Stimulated activated CD4-positive, alpha-beta T cell treated with anti-CD3 and anti-CD28 coated beads, Interleukin-4, amount 100 ng/mL, for 4 hours (primary cell): ENCODE measurements around the gene PEX10.

ENCODE experiments used
- DNase-seq, 2 experiments: peaks; one replicate each; pipeline ENCODE4 v3.0.0-alpha.2; 2020

The PEX10 gene

GRCh38 chr1:2418791-2419320 lies 6.5 kb upstream of the PEX10 start:
- DNase-seq = no peak

GRCh38 chr1:2417833-2418225 lies 5.5 kb upstream of the PEX10 start:
- DNase-seq = no peak

- DNase-seq = no peak
Observed at GRCh38 chr1:2417083-2417832, 4.9 kb upstream of the PEX10 start.

GRCh38 chr1:2416403-2416802 lies 4.0 kb upstream of the PEX10 start:
- peak in 1 of 2 experiments; percentile 31 for DNase-seq

- peak; percentile 22 to 36 for DNase-seq
Observed at GRCh38 chr1:2415801-2416208, 3.4 kb upstream of the PEX10 start.

- no peak for DNase-seq
Observed at GRCh38 chr1:2415337-2415736, 3.0 kb upstream of the PEX10 start.

- DNase-seq = peak; percentile 77 to 78
Observed at GRCh38 chr1:2414297-2414958, 2.1 kb upstream of the PEX10 start.

- peak in 1 of 2 experiments; percentile 22 for DNase-seq
Observed at GRCh38 chr1:2413495-2414296, 1.3 kb upstream of the PEX10 start.

- peak in 1 of 2 experiments; percentile 4 for DNase-seq
Observed at GRCh38 chr1:2412773-2413494, 570 bp upstream of the PEX10 start.

GRCh38 chr1:2411801-2412394 lies 466 bp downstream of the PEX10 start:
- no peak for DNase-seq

GRCh38 chr1:2409745-2410144 lies 2.6 kb downstream of the PEX10 start:
- no peak for DNase-seq

GRCh38 chr1:2408859-2409276 lies 3.5 kb downstream of the PEX10 start:
- DNase-seq = no peak

- no peak for DNase-seq
Observed at GRCh38 chr1:2408456-2408855, 3.9 kb downstream of the PEX10 start.

GRCh38 chr1:2407991-2408275 lies 4.4 kb downstream of the PEX10 start:
- no peak for DNase-seq

GRCh38 chr1:2407166-2407990 lies 5.0 kb downstream of the PEX10 start:
- no peak for DNase-seq

- no peak for DNase-seq
Observed at GRCh38 chr1:2406451-2407041, 5.8 kb downstream of the PEX10 start.

GRCh38 chr1:2405588-2406295 lies 6.6 kb downstream of the PEX10 start:
- DNase-seq = no peak

- DNase-seq = no peak
Observed at GRCh38 chr1:2404890-2405511, 7.4 kb downstream of the PEX10 start.

- DNase-seq = no peak
Observed at GRCh38 chr1:2404142-2404889, 8.0 kb downstream of the PEX10 start.
